HK-2 (cell line): ENCODE results near the gene MYO7A.

Experiments used
- DNase-seq: peaks from one replicate; pipeline ENCODE4 v3.0.0-alpha.2; 2018; ENCODE audit not compliant: unreplicated experiment

MYO7A gene

DNA sequence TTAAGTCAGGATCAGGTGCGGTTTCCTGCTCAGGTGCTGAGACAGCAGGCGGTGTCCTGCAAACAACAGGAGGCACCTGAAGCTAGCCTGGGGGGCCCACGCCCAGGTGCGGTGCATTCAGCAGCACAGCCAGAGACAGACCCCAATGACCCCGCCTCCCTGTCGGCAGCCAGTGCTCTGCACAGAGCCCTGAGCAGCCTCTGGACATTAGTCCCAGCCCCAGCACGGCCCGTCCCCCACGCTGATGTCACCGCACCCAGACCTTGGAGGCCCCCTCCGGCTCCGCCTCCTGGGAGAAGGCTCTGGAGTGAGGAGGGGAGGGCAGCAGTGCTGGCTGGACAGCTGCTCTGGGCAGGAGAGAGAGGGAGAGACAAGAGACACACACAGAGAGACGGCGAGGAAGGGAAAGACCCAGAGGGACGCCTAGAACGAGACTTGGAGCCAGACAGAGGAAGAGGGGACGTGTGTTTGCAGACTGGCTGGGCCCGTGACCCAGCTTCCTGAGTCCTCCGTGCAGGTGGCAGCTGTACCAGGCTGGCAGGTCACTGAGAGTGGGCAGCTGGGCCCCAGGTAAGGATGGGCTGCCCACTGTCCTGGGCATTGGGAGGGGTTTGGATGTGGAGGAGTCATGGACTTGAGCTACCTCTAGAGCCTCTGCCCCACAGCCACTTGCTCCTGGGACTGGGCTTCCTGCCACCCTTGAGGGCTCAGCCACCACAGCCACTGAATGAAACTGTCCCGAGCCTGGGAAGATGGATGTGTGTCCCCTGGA, at the start of gene MYO7A:
TSS of gene MYO7A (plus strand) at position 327 of the 772 bp plus-strand sequence. CDS start 2,389 bp downstream, outside the sequence.
- peak; percentile 65 for DNase-seq

GRCh38 chr11:77079666-77080065, 48.4 kb upstream of the MYO7A start:
- no peak for DNase-seq

- no peak for DNase-seq
Measured at GRCh38 chr11:77080643-77081210, 47.3 kb upstream of the MYO7A start.

GRCh38 chr11:77081381-77081851, 46.6 kb upstream of the MYO7A start:
- DNase-seq, result no peak

DNA sequence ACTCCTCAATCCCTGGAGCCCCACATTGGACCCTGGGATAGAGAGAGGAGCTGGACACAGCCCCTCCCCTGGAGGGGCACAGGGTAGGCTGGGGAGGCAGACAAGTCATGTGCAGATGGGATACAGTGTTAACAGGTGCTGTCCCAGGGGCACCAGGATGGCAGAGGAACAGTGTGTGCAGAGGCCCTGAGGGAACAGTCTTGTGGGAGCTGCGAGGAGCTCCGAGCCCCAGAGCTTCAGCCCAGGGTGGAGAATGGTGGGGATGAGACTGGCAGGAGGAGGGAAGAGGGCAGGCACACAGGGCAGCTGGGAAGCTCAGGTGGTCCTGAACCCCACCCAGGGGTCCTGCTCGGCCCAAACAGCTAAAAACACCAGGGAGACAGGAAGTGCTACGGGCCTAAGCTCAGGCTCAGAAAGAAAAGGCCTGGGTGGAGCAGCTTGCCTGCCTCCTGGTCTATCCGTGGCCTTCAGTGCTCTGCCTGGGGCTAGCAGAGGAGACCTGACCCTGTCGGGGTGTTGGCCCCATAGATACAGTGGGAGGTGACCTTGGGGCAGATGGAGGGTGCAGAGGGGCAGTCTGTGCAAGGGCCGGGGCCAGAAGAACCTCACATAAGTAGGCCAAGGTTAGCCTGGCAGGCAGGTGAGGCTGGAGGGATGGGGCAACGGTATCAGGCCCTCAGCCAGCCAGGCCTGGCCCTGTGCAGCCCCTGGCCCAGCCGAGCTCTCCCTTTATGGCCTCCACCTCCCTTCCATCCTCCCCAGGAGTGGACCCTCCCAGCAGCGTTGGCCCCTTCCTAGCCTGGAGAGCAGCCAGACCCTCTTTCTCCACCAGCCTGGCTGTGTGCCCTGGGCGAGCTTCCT, 45.8 kb upstream of the MYO7A start:
- DNase-seq, result no peak

- DNase-seq, result no peak
Measured at GRCh38 chr11:77082838-77083565, 45.0 kb upstream of the MYO7A start.

DNA sequence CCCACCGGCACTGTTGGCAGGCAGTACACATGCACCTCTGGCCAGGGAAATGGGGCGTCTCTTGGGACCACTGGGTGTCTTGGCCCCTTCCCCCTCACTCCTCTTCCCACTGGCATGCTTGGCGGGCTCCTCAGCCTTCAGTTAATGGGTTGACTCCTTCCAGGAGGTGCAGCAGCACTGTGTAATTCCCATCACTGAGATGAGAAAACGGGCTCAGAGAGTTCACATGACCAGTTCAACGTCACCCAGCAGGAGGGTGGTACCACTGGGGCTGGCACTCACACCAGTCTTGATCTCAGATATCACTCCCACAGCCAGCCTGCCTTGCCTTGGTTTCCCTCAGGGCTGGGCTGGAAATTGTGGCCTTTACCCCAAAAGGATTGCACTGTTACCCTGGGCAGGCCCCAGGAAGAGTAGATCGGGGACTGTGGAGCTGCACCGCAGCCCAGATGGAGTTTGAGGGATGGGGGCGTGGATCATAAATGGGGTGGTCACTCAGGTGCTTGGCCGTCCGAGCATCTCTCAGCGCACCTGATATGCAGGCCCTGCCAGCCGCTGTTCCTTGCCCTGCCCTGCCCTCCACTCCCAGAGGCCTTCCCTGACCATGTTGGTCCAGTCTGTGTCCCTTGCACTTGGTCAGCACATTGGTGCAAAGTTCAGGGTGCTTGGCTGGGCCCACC, 44.3 kb upstream of the MYO7A start:
- DNase-seq, result no peak

DNA sequence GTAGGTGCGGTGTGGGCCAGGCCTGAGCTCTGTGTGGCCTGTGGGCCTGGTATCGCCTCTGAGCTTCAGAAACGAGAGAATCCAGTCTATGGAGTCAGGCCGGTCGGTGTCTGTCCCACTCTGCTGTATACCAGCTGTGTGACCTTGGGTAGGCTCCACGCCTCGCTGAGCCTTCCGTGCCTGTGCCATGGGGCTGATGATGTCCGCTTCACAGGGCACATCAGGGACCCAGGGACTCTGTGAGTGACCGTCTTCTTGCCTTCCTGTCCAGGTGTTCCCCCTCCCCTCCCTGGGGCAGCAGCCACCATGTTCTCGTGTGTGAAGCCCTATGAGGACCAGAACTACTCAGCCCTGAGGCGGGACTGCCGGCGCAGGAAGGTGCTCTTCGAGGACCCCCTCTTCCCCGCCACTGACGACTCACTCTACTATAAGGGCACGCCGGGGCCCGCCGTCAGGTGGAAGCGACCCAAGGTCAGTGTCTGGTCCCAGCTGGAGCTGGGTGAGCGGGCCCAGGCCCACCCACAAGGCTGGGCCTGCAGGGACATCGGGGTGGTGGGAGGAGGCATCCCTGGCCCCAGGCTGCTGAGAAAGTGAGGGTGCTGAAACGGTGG, 43.4 kb upstream of the MYO7A start:
- DNase-seq, result no peak

DNA sequence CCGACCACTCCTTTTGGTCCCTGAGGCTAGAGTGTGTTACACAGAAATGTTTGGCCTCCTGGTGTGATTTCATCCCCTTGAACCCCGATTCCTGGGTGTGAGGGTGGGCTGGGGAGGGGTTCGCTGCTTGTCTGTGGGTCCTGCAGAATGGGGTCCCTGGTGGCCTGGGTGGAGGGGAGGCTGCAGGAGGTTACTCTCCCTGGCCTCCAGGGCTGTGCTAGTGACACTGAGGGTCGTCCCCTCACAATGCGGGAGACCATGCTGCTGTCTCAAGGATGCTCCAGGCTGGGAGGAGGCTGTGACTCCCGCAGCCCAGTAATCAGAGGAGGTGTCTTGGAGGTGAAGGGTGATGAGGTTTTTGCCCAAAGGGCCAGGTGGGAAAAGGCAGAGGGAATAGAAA, 42.4 kb upstream of the MYO7A start:
- DNase-seq, result no peak

GRCh38 chr11:77086521-77087472, 41.2 kb upstream of the MYO7A start:
- DNase-seq, result no peak

DNA sequence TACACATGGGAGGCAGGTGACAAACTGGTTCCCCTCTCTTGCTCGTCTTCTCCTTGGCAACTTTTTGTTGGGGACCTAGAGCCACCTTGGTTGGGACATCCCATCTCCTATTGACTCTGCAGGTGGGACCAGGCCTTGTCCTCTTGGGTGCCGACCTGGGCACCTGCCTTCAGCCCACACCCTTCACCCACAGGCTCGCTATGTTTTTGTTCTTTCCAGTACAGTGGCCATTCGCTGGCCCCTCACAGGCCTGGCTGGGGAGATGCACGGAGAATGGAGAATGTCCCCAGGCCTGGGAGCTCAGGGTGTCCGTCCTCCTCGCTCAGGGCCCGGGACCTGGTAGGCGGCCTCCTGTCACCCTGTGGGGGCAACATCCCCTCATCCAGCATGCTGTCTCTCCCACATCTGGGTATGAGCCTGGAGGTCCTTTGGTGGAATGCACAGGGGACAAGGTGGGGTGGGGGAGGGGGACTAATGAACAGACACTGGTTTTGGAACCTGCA, 40.3 kb upstream of the MYO7A start:
- DNase-seq, result no peak

- DNase-seq, result no peak
Measured at GRCh38 chr11:77088236-77089003, 39.6 kb upstream of the MYO7A start.

GRCh38 chr11:77089004-77089545, 39.0 kb upstream of the MYO7A start:
- no peak for DNase-seq

- DNase-seq, result no peak
Measured at GRCh38 chr11:77090046-77090372, 38.0 kb upstream of the MYO7A start.

DNA sequence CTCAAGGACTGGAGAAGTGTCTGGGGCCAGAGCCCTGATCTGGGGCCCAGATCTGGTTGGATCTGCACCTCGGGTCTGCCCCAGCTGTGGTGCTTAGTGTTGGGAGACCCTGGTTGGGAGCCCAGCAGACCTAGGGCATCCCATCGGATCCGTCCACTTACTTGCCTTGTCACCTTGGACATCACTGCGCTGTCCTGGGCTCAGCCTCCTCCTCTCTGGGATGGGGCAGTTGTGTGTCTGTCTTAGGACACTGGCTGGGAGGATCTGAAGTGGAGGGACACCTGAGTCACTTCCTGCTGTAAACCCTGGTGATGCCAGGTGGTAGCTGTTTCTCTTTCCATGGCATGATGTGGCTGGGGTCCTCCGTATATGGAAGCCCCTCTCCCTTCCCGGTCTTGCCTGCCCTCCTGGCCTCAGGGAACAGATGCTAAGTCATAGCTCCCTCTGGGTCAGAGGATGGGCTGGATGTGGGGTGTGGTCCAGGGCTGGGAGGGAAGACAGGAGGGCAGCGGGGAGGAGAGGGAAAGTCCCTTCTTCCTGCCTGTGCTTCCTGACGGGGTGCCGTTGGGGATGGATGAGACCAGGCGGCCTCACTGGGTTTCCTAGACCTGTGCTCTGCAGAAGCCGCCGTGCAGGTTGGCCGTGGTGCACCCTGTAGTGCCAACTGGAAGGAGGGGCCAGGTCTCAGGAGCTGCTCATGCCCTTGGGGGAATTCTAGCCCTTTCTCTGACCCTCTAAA, 37.5 kb upstream of the MYO7A start:
- DNase-seq, result no peak

DNA sequence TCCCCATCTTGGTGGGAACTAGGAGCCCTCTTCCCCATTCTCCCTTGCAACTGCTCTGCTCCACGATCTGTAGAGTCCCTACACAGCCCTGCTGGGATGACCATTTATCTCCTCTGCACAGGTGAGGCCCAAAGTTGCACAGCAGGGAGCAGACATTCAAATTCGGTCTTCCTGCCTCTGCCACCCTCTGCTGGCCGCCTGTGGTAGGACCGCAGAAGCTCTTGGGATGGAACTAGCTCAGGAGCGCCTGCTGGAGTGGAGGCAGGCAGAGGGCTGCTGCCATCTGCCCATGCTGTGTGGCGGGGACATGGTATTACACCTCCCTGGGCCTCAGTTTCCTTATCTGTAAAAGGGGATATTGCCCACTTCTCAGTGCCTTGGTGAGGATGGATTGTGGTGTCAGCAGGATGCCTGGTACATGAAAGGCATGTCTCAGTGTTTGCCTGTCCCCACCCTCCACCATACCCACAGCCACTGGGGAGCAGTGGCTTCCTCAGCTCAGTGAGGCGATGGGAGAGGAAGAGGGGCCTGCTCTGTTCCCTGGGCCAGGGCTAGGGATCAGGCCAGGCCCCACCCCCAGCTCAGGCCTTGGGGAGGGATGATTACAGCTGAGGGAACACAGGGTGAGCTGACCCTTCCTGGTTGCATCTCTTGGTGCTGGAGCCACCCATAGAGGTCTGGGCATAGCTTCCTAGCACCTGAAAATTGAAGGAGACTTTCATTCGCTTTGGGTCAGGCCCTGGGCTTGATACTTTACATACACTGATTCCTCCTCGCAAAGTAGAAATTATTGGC, 36.7 kb upstream of the MYO7A start:
- DNase-seq, result peak; percentile 60

- DNase-seq, result no peak
Measured at GRCh38 chr11:77092382-77092781, 35.7 kb upstream of the MYO7A start.
